Measurements from ENCODE around the gene FLT3.

The FLT3 gene

DNA sequence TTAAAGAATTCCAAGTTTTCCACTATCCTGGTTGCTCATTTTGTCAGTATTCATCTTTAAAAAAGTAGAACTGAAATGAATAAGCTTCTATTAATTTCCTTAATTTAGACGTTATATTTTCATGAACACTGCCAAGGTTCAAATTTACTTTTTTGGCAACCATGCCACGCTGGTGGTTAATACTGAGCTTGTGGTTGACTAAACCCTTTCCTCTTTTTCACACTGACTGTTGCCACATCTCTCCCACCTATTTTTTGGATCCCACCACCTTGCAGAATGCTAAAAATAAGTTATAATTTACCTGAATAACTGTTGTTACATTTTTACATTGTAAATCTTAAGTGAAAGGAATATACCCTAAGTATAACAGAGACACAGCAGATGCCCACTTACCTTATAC lies 45.0 kb downstream of the FLT3 start:
- Histone ChIP-seq H3K4me3 (ENCODE audit: low read length) (peak overlapping the region; percentile 60), H3K36me3 (replicated peaks; ENCODE audit: low read depth, low read length) (no peaks in the 10 kb centered on the region), H4K20me1 (ENCODE audit: insufficient read depth, low read length) (no peaks in the 10 kb centered on the region), H3K27me3 (ENCODE audit: low read depth, low read length) (no peaks in the 10 kb centered on the region), H3K4me1 (ENCODE audit: low read length) (peaks cover 54% of the 10 kb centered on the region), H2AFZ (ENCODE audit: low read depth, low read length) (peak overlapping the region; percentile 44; the same call in 1 of the 2 replicates), H3K27ac (ENCODE audit: low read length) (peak overlapping the region; percentile 77), H3K9ac (ENCODE audit: low read length) (peak overlapping the region; percentile 50), H3K79me2 (ENCODE audit: low read length) (no peaks in the 10 kb centered on the region), H3K9me3 (ENCODE audit: insufficient read depth, low read length) (no peaks in the 10 kb centered on the region), H3K4me2 (ENCODE audit: low read length) (peak overlapping the region; percentile 88)
- no peak for TF ChIP-seq EZH2phosphoT487 (IDR thresholded peaks at IDR 0.05; ENCODE audit: low read depth)

DNA sequence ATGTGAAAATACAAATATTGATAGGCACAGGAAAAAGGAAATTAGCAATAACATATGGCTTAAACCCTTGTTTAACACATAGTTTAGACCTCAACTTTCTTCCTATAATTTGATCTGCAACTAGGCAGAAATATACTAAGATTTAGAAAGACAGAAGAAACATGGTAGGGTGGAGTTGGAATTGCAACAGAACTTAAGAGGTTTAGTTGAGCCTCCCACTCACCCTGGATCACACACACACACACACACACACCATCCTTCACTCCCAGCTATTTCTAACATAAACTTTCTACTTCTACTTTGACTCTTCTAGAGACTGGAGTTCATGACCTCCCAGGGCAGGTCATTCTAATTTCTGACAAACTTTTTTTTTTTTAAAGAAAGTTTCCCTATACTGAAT lies 47.4 kb downstream of the FLT3 start:
- Histone ChIP-seq H3K4me3 (ENCODE audit: low read length) (no peak overlapping the region), H3K9me3 (ENCODE audit: insufficient read depth, low read length) (no peaks in the 10 kb centered on the region), H3K4me2 (ENCODE audit: low read length) (no peak overlapping the region), H3K27ac (ENCODE audit: low read length) (no peak overlapping the region), H3K27me3 (ENCODE audit: low read depth, low read length) (no peaks in the 10 kb centered on the region), H3K9ac (ENCODE audit: low read length) (no peak overlapping the region), H3K4me1 (ENCODE audit: low read length) (peaks cover 65% of the 10 kb centered on the region), H2AFZ (ENCODE audit: low read depth, low read length) (no peak overlapping the region), H4K20me1 (ENCODE audit: insufficient read depth, low read length) (no peaks in the 10 kb centered on the region), H3K36me3 (replicated peaks; ENCODE audit: low read depth, low read length) (no peaks in the 10 kb centered on the region), H3K79me2 (ENCODE audit: low read length) (no peaks in the 10 kb centered on the region)
- TF ChIP-seq, protein P1, sequence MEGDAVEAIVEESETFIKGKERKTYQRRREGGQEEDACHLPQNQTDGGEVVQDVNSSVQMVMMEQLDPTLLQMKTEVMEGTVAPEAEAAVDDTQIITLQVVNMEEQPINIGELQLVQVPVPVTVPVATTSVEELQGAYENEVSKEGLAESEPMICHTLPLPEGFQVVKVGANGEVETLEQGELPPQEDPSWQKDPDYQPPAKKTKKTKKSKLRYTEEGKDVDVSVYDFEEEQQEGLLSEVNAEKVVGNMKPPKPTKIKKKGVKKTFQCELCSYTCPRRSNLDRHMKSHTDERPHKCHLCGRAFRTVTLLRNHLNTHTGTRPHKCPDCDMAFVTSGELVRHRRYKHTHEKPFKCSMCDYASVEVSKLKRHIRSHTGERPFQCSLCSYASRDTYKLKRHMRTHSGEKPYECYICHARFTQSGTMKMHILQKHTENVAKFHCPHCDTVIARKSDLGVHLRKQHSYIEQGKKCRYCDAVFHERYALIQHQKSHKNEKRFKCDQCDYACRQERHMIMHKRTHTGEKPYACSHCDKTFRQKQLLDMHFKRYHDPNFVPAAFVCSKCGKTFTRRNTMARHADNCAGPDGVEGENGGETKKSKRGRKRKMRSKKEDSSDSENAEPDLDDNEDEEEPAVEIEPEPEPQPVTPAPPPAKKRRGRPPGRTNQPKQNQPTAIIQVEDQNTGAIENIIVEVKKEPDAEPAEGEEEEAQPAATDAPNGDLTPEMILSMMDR (IDR thresholded peaks at IDR 0.05; ENCODE audit: low read depth, low read length) = no peak
- TF ChIP-seq EZH2phosphoT487 (IDR thresholded peaks at IDR 0.05; ENCODE audit: low read depth) = no peak

DNA sequence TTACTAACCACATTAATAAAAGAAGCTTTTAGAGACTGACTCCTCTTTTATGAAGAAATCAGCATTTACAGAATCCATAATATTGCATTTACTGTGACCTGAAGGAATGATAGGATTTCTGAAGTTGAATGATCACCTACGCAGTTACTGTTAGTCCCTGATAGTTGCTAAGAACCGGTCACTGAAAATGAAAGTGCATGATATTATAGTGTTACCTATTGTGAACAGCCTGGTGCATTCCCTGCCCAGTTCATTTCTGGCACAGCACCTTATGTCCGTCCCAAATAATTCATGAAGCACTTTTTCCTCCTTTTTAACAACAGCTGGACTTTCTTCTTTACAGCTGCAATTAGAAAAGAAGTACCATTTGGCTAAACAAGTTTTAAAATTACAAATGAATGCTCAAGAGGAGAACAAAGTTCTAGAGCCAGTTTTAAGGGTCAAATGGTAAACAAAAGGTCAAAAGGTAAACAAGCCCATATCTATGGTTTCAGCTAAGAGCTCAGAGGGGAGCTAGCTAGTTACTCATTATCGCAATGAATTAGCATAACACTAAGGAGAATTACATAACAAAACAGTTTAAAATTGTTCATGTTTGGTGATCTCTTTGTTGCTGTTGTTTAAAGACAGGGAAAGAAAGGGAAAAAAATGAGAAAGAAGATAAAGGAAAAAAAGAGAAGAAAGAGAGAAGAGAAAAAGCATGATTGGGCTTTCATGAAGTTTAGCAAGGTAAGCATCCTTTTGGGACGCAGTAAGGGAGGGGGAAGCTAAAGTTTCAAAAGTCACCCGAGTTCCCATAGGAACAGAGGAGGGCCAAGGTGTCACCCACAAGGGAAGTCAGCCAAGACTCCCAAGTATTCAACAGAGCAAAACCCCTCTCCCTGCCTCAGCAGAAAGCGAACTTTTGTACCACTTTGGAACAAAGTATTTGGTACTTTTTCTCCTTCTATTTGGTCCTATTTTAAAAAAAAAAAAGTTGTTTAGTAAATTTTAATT lies 50.2 kb downstream of the FLT3 start:
- H3K27ac ChIP-seq (ENCODE audit: low read length) = peak overlapping the region; percentile 95
- TF ChIP-seq EZH2phosphoT487 (IDR thresholded peaks at IDR 0.05; ENCODE audit: low read depth) = no peak
- TF ChIP-seq, protein P1 (IDR thresholded peaks at IDR 0.05; ENCODE audit: low read depth, low read length) = no peak
- H3K27me3 ChIP-seq (ENCODE audit: low read depth, low read length) = no peaks in the 10 kb centered on the region
- H3K9me3 ChIP-seq (ENCODE audit: insufficient read depth, low read length) = peaks cover 5% of the 10 kb centered on the region; the same call in 1 of the 2 replicates
- peaks cover 59% of the 10 kb centered on the region for H3K4me1 ChIP-seq (ENCODE audit: low read length)
- H3K4me3 ChIP-seq (ENCODE audit: low read length) = peak overlapping the region; percentile 64
- H3K36me3 ChIP-seq (replicated peaks; ENCODE audit: low read depth, low read length) = peaks cover 7% of the 10 kb centered on the region
- H4K20me1 ChIP-seq (ENCODE audit: insufficient read depth, low read length) = no peaks in the 10 kb centered on the region
- no peaks in the 10 kb centered on the region for H3K79me2 ChIP-seq (ENCODE audit: low read length)
- H3K4me2 ChIP-seq (ENCODE audit: low read length) = peak overlapping the region; percentile 84
- H3K9ac ChIP-seq (ENCODE audit: low read length) = peak overlapping the region; percentile 81
- peak overlapping the region; percentile 24 for H2AFZ ChIP-seq (ENCODE audit: low read depth, low read length)

DNA sequence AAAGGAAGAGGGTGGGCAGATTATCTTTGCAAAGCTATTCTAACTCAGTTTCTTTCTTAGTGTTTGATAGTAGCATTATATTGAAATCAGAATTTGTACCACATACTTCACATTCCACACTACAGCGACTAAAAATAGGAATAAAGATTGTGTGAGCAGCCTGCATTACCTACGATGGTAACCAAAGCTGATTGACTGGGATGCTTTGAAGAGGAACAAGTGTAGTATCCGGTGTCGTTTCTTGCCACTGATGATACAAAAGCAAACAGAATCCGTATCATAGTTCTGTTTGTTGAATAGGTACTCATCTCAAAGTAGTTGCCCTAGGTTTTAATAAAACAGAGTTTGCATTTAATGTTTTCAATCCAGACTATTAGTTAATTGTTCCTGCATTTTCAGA lies 51.2 kb downstream of the FLT3 start:
- TF ChIP-seq, protein P1 (IDR thresholded peaks at IDR 0.05; ENCODE audit: low read depth, low read length) = no peak
- TF ChIP-seq EZH2phosphoT487 (IDR thresholded peaks at IDR 0.05; ENCODE audit: low read depth) = no peak
- Histone ChIP-seq H3K79me2 (ENCODE audit: low read length) (no peaks in the 10 kb centered on the region), H3K4me3 (ENCODE audit: low read length) (peak overlapping the region; percentile 64), H3K9me3 (ENCODE audit: insufficient read depth, low read length) (peaks cover 5% of the 10 kb centered on the region; the same call in 1 of the 2 replicates), H2AFZ (ENCODE audit: low read depth, low read length) (peak overlapping the region; percentile 24), H3K4me1 (ENCODE audit: low read length) (peaks cover 66% of the 10 kb centered on the region), H4K20me1 (ENCODE audit: insufficient read depth, low read length) (no peaks in the 10 kb centered on the region), H3K36me3 (replicated peaks; ENCODE audit: low read depth, low read length) (peaks cover 12% of the 10 kb centered on the region), H3K27me3 (ENCODE audit: low read depth, low read length) (no peaks in the 10 kb centered on the region), H3K27ac (ENCODE audit: low read length) (peak overlapping the region; percentile 95), H3K4me2 (ENCODE audit: low read length) (peak overlapping the region; percentile 84), H3K9ac (ENCODE audit: low read length) (peak overlapping the region; percentile 81)

All from OCI-LY3 (cell line).